Aorta (tissue), 5 donors: ENCODE results near the gene RILPL1. TPM values are rescaled to one million over a fixed set of nuclear protein-coding genes. Genes with fewer than 3 reads are reported as not detected.
A peak's percentile ranks its signal among the peaks of the same experiment; 100 is the strongest.
"Not testable (repeated sequence)": the region's sequence is repeated elsewhere in the genome, so short reads cannot be mapped to it uniquely, and the experiment has no call there.

Experiments
- ATAC-seq: fragments of 200-7000 bp; cut with Tn5 transposase; one replicate; pipeline ENCODE4 v1.9.1; 2022; ENCODE audit warnings: moderate library complexity; ENCODE audit not compliant: low FRiP score
- DNase-seq, 2 donors: peaks; one replicate each; pipeline ENCODE4 v3.0.0-alpha.2; 2020
- H3K27ac ChIP-seq, 2 donors: one replicate each; pipeline ENCODE4 v1.5.1; 2013; ENCODE audit warnings: low read length in 2 of 2, mild to moderate bottlenecking in 2 of 2, moderate library complexity in 2 of 2, control low read depth in 1 of 2, inconsistent platforms in 1 of 2, low read depth in 1 of 2
- H3K27me3 ChIP-seq, 2 donors: one replicate each; pipeline ENCODE4 v1.6.1; 2013; ENCODE audit warnings: control low read depth in 1 of 2, low read length in 1 of 2, mild to moderate bottlenecking in 1 of 2, moderate library complexity in 1 of 2; ENCODE audit not compliant: insufficient read depth in 2 of 2, control insufficient read depth in 1 of 2
- H3K36me3 ChIP-seq, 2 donors: one replicate each; pipeline ENCODE4 v1.6.1; 2013; ENCODE audit warnings: control low read depth in 1 of 2, low read length in 1 of 2, mild to moderate bottlenecking in 1 of 2; ENCODE audit not compliant: insufficient read depth in 2 of 2, control insufficient read depth in 1 of 2
- H3K4me1 ChIP-seq, 2 donors: one replicate each; pipeline ENCODE4 v1.6.1; 2013; ENCODE audit warnings: low read length in 2 of 2, control low read depth in 1 of 2, mild to moderate bottlenecking in 1 of 2, moderate library complexity in 1 of 2; ENCODE audit not compliant: insufficient read depth in 2 of 2, control insufficient read depth in 1 of 2
- H3K4me3 ChIP-seq, 2 donors: one replicate each; pipeline ENCODE4 v1.5.1; 2013; ENCODE audit warnings: low read length in 2 of 2, control low read depth in 1 of 2, mild to moderate bottlenecking in 1 of 2
- H3K9me3 ChIP-seq: one replicate; pipeline ENCODE4 v1.6.1; 2013; ENCODE audit warnings: mild to moderate bottlenecking, low read length; ENCODE audit not compliant: control insufficient read depth
- WGBS, 2 donors: extraction: QIAGEN DNeasy Blood & Tissue Kit; methylation state at CpG; one replicate each; pipeline ENCODE4 v1.1.7; 2013; 5-methylcytosine and 5-hydroxymethylcytosine counted together
- intact Hi-C, 2 donors: fragments of 100-400 bp; cut with DNase I; formaldehyde crosslinking; loops; one replicate each; pipeline versions ENCODE4 v1.14.2 to v1.15.0; 2022
- long read RNA-seq, 2 donors: library from polyadenylated mRNA; unstranded; transcript quantifications; one replicate each; pipeline ENCODE4 v2.0.0, GENCODE V29; 2020 to 2021
- polyA plus RNA-seq, 2 donors: library from polyadenylated mRNA; stranded (reverse); fragments of 200-250 nt; gene quantifications; one replicate each; pipeline ENCODE4 v1.2.3, GENCODE V29; 2013
- total RNA-seq, 2 donors: library from RNA; stranded (reverse); fragmentation: NEBNext Ultra II Directional; extraction: Animal tissue kit (Norgen Biotek cat#: 25700); gene quantifications; one replicate each; pipeline ENCODE4 v1.2.1, GENCODE V29; 2021
- donor health status: healthy with polysubstance abuse.
- donor health status: Bipolar disorder and iron deficiency.
- donor health status: DM: no; HTN: no; CAD: no.
- donor health status: DM: no; HTN: no; CAD: no.
- donor health status: DM: yes; HTN: yes; CAD: no.

RILPL1 gene
- total RNA-seq (10 to 100 TPM; 28.8 to 33.3 TPM), polyA plus RNA-seq (10 to 100 TPM; 18.4 to 50.4 TPM)
- long read RNA-seq, donor 1, transcript RILPL1-204 (1 exons, 3,894 nt), result major isoform, 7 of 33 reads
- long read RNA-seq, donor 1, partial matches to known transcripts, result 1 of 33 reads
- long read RNA-seq, donor 1, other reads (novel, unspliced or antisense), result 21 of 33 reads
- long read RNA-seq, donor 2, transcript RILPL1-202 (7 exons, 3,932 nt), result major isoform, 25 of 47 reads
- long read RNA-seq, donor 2, partial matches to known transcripts, result 7 of 47 reads
- long read RNA-seq, donor 2, other reads (novel, unspliced or antisense), result 13 of 47 reads

GRCh38 chr12:123533672-123534643 is at the start of gene RILPL1:
Gene RILPL1 (minus strand): TSS chr12:123533719. CDS start chr12:123533482, 237 bp downstream.
- peak within 1 kb of the TSS; percentile 85 to 91 for H3K4me3 ChIP-seq
- intact Hi-C loops, result loop anchor here (5.0 kb wide), 2 partner anchors 48 to 142 kb away; partner anchors contain the start of gene TMED2 (in 2 of the 2)
- H3K27me3 ChIP-seq, result no peaks in the 10 kb centered on the region
- no peaks in the 10 kb centered on the region for H3K9me3 ChIP-seq
- H3K27ac ChIP-seq, result peak within 1 kb of the TSS; percentile 89 to 90
- ATAC-seq (peak; percentile 73), DNase-seq (peak; percentile 71 to 85)
- no peaks in the 10 kb centered on the region for H3K36me3 ChIP-seq
- H3K4me1 ChIP-seq, result peaks cover 4 to 5% of the 10 kb centered on the region in 2 donors
- 0% methylated on average over 55 to 114 of the region's 114 CpGs for WGBS, 2 donors

- H3K36me3 ChIP-seq, result no peaks in the 10 kb centered on the region
- peaks cover 0 to 1% of the 10 kb centered on the region in 2 donors for H3K4me1 ChIP-seq
- no peak overlapping the region for H3K4me3 ChIP-seq
- WGBS, 2 donors, result 91 to 94% methylated on average over 4 of the region's 4 CpGs
- H3K27me3 ChIP-seq, result no peaks in the 10 kb centered on the region
- H3K27ac ChIP-seq, result no peak overlapping the region
- DNase-seq (no peak), ATAC-seq (no peak)
- intact Hi-C loops, result loop anchor here (5.0 kb wide), 5 partner anchors 48 to 218 kb away; partner anchors contain the start of genes RILPL1 (in 2 of the 2), KMT5A (in 1 of the 2) and SBNO1 (in 1 of the 2)
- no peaks in the 10 kb centered on the region for H3K9me3 ChIP-seq
Measured at GRCh38 chr12:123580772-123581171, 47.3 kb upstream of the RILPL1 start.

GRCh38 chr12:123578829-123579228 is 45.3 kb upstream of the RILPL1 start:
- H3K4me1 ChIP-seq, H3K4me3 ChIP-seq, H3K9me3 ChIP-seq, H3K36me3 ChIP-seq, H3K27me3 ChIP-seq, DNase-seq, H3K27ac ChIP-seq, intact Hi-C loops, ATAC-seq: not testable (repeated sequence)
- WGBS, 2 donors, result 75 to 80% methylated on average over 4 of the region's 4 CpGs

- H3K36me3 ChIP-seq, result no peaks in the 10 kb centered on the region
- no peaks in the 10 kb centered on the region for H3K27me3 ChIP-seq
- no peaks in the 10 kb centered on the region for H3K9me3 ChIP-seq
- DNase-seq, result no peak
- intact Hi-C loops, result no loop called here
- no peak overlapping the region for H3K4me3 ChIP-seq
- ATAC-seq, result no peak
- WGBS, 2 donors, result 92% methylated on average over 3 of the region's 3 CpGs
- H3K27ac ChIP-seq, result no peak overlapping the region
- H3K4me1 ChIP-seq, result no peaks in the 10 kb centered on the region
Measured at GRCh38 chr12:123578243-123578642, 44.7 kb upstream of the RILPL1 start.

GRCh38 chr12:123576611-123577010 is 43.1 kb upstream of the RILPL1 start:
- no peaks in the 10 kb centered on the region for H3K9me3 ChIP-seq
- no peak overlapping the region for H3K27ac ChIP-seq
- H3K36me3 ChIP-seq, result no peaks in the 10 kb centered on the region
- H3K4me1 ChIP-seq, result no peaks in the 10 kb centered on the region
- WGBS, 2 donors, result 81 to 85% methylated on average over 1 of the region's 1 CpG
- intact Hi-C loops, result no loop called here
- no peak for ATAC-seq
- H3K4me3 ChIP-seq, result no peak overlapping the region
- DNase-seq, result no peak
- no peaks in the 10 kb centered on the region for H3K27me3 ChIP-seq

- no peaks in the 10 kb centered on the region for H3K4me1 ChIP-seq
- H3K27ac ChIP-seq, result no peak overlapping the region
- ATAC-seq (no peak), DNase-seq (no peak)
- H3K4me3 ChIP-seq, result no peak overlapping the region
- WGBS, 2 donors, result 34 to 39% methylated on average over 4 of the region's 4 CpGs
- intact Hi-C loops, result no loop called here
- H3K36me3 ChIP-seq, result no peaks in the 10 kb centered on the region
- H3K9me3 ChIP-seq, result no peaks in the 10 kb centered on the region
- H3K27me3 ChIP-seq, result no peaks in the 10 kb centered on the region
Measured at GRCh38 chr12:123573870-123574269, 40.4 kb upstream of the RILPL1 start.

- Histone ChIP-seq H3K27ac (no peak overlapping the region), H3K27me3 (no peaks in the 10 kb centered on the region), H3K9me3 (no peaks in the 10 kb centered on the region), H3K4me1 (no peaks in the 10 kb centered on the region), H3K4me3 (no peak overlapping the region), H3K36me3 (no peaks in the 10 kb centered on the region)
- DNase-seq, result no peak
- intact Hi-C loops, result no loop called here
- WGBS, 2 donors, result 48 to 49% methylated on average over 2 of the region's 2 CpGs
- no peak for ATAC-seq
Measured at GRCh38 chr12:123572391-123572790, 38.9 kb upstream of the RILPL1 start.

- no peaks in the 10 kb centered on the region for H3K9me3 ChIP-seq
- WGBS, 2 donors, result 25 to 27% methylated on average over 4 of the region's 4 CpGs
- peak; percentile 65 for ATAC-seq
- intact Hi-C loops, result no loop called here
- H3K27ac ChIP-seq, result no peak overlapping the region
- no peaks in the 10 kb centered on the region for H3K27me3 ChIP-seq
- H3K4me1 ChIP-seq, result no peaks in the 10 kb centered on the region
- no peak overlapping the region for H3K4me3 ChIP-seq
- H3K36me3 ChIP-seq, result no peaks in the 10 kb centered on the region
- peak in 1 of 2 donors; percentile 57 for DNase-seq
Measured at GRCh38 chr12:123571343-123571813, 37.9 kb upstream of the RILPL1 start.
